Brain microvascular endothelial cell (primary cell): Measurements from ENCODE around the gene MPND.

Experiments
- DNase-seq: peaks from one replicate; pipeline ENCODE4 v3.0.0-alpha.2; 2020
- H3K27ac ChIP-seq: fragments of 250-450 bp; sonication (Bioruptor Pico); 2 replicates; pipeline ENCODE4 v1.5.1; 2020; ENCODE audit warnings: mild to moderate bottlenecking, moderate library complexity
- H3K27me3 ChIP-seq: fragments of 250-450 bp; sonication (Bioruptor Pico); replicated peaks from 2 replicates; pipeline ENCODE4 v1.5.1; 2020; ENCODE audit warnings: mild to moderate bottlenecking
- H3K36me3 ChIP-seq: fragments of 250-450 bp; sonication (Bioruptor Pico); replicated peaks from 2 replicates; pipeline ENCODE4 v1.5.1; 2020; ENCODE audit warnings: mild to moderate bottlenecking
- H3K4me3 ChIP-seq: 2 replicates; pipeline ENCODE4 v1.5.1; 2011; ENCODE audit warnings: low read depth, mild to moderate bottlenecking, control low read depth, low read length, moderate library complexity
- in situ Hi-C: cut with HindIII; loops from 2 replicates; pipeline ENCODE4 v1.10.0; 2017; ENCODE audit warnings: low sequenced_read_pairs, low pct_ligation_motif_present
- TF ChIP-seq, protein P1 (sequence below): IDR thresholded peaks from 2 replicates; pipeline ENCODE4 v1.5.1; 2011; ENCODE audit warnings: low read depth, mild to moderate bottlenecking, moderate library complexity, low read length, control low read depth, inconsistent platforms; ENCODE audit errors: missing control alignments

MPND gene

DNA sequence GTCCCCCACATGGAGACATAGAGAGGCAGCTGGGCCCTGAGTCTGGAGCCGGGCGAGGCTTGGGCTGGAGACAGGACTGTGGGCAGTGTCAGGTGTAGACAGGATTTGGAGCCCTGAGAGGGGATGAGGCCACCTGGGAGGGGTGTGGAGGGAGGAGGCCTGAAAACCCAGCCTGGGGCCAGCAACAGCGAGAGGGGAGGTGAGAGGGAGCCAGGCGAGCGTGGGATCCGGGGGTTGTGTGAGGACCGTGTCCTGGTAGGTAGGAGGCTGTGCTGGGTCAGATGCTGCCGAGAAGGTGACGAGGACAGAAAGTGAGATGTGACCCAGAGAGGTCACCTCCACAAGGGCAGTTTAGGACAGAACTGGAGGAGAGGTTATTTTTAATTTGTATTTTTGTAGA lies 7.4 kb downstream of the MPND start:
- no peak for DNase-seq
- H3K36me3 ChIP-seq = no peaks in the 10 kb centered on the region
- H3K4me3 ChIP-seq = no peak overlapping the region
- TF ChIP-seq, protein P1, sequence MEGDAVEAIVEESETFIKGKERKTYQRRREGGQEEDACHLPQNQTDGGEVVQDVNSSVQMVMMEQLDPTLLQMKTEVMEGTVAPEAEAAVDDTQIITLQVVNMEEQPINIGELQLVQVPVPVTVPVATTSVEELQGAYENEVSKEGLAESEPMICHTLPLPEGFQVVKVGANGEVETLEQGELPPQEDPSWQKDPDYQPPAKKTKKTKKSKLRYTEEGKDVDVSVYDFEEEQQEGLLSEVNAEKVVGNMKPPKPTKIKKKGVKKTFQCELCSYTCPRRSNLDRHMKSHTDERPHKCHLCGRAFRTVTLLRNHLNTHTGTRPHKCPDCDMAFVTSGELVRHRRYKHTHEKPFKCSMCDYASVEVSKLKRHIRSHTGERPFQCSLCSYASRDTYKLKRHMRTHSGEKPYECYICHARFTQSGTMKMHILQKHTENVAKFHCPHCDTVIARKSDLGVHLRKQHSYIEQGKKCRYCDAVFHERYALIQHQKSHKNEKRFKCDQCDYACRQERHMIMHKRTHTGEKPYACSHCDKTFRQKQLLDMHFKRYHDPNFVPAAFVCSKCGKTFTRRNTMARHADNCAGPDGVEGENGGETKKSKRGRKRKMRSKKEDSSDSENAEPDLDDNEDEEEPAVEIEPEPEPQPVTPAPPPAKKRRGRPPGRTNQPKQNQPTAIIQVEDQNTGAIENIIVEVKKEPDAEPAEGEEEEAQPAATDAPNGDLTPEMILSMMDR = no peak
- H3K27ac ChIP-seq = no peak overlapping the region
- no peaks in the 10 kb centered on the region for H3K27me3 ChIP-seq
- in situ Hi-C loops = no loop called here

DNA sequence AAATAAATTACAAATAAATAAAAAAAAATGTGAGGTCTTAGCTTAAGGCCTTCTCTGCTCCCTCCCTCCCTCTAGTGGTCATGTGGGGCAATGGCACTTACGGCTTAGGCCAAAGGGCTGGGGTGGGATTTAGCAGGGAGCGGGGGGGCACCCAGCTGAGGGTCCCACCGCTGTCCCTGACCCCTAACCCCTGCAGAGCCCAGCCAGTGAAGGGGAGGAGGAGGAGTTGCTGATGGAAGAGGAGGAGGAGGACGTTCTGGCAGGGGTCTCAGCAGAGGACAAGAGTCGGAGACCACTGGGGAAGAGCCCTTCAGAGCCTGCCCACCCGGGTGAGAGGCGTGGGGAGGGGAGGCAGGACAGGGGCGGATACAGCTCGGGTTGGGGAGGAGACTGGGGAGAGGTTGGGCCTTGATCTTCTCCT lies 9.3 kb downstream of the MPND start:
- TF ChIP-seq, protein P1 = peak; percentile 94

DNA sequence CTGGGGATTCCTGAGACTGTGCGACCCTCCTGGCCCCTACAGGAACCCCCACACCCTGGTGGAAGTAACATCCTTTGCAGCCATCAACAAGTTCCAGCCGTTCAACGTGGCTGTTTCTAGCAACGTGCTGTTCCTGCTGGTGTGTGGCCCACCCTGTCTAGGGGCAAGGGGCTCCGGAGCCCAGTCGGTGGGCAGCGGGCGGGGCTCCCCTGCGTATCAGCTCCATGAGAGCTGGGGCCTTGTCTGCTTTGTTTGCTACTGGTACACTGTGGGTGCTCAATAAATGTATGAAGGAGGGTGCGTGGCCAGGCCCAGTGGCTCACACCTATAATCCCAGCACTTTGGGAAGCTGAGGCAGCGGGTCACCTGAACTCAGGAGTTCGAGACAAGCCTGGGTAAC lies 10.9 kb downstream of the MPND start:
- H3K27ac ChIP-seq = no peak overlapping the region
- TF ChIP-seq, protein P1 = no peak
- no peak overlapping the region for H3K4me3 ChIP-seq
- peaks cover under 1% of the 10 kb centered on the region for H3K36me3 ChIP-seq
- in situ Hi-C loops = no loop called here
- no peak for DNase-seq
- H3K27me3 ChIP-seq = no peaks in the 10 kb centered on the region

More for the DNA sequence above, 9.3 kb downstream of the MPND start:
- no peaks in the 10 kb centered on the region for H3K36me3 ChIP-seq
- H3K4me3 ChIP-seq = no peak overlapping the region
- in situ Hi-C loops = no loop called here
- H3K27ac ChIP-seq = no peak overlapping the region
- DNase-seq = no peak
- H3K27me3 ChIP-seq = no peaks in the 10 kb centered on the region

DNA sequence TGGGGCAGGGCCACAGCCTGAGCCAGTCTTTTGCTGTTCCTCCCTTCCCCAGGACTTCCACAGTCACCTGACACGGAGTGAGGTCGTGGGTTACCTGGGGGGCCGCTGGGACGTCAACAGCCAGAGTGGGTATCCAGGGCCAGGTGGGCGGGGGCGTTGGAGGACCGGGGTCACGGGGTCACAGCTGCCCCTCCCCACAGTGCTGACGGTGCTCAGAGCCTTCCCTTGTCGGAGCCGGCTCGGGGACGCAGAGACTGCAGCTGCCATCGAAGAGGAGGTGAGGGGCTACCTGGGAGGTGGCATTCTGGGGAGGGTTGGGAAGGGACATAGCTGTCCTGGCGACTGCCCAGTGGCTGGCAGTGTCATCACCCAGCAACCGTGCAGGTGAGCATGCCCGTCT lies 11.5 kb downstream of the MPND start:
- in situ Hi-C loops = no loop called here
- Histone ChIP-seq H3K4me3 (no peak overlapping the region), H3K27me3 (no peaks in the 10 kb centered on the region), H3K27ac (no peak overlapping the region), H3K36me3 (peaks cover 7% of the 10 kb centered on the region)
- TF ChIP-seq, protein P1 = no peak
- no peak for DNase-seq

DNA sequence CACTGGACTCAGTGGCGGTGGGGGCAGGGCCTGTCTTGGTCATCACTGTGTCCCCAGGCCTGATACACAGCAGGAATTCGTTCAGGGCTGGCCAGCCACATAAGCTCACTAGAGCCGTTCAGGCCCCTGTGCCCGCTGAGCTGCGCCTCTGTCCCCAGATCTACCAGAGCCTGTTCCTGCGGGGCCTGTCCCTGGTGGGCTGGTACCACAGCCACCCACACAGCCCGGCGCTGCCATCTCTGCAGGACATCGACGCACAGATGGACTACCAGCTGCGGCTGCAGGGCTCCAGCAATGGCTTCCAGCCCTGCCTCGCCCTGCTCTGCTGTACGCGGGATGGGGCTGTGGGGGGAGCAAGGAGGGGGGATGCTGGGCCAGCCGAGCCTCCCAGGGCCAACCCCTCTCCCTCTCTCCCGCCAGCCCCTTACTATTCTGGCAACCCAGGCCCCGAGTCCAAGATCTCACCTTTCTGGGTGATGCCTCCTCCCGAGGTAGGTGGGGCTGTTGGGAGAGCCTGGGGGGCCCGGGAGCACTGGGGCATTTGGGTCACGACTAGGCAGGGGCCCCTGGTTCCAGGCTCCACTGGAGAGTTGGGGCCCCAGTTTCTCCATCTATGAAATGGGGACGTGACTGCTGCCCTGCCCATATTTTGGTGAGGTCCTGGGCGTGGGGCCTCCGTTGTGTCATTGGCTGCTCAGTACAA lies 13.9 kb downstream of the MPND start:
- H3K36me3 ChIP-seq = peaks cover 26% of the 10 kb centered on the region
- no peak overlapping the region for H3K4me3 ChIP-seq
- no peaks in the 10 kb centered on the region for H3K27me3 ChIP-seq
- TF ChIP-seq, protein P1 = no peak
- in situ Hi-C loops = no loop called here
- no peak for DNase-seq
- H3K27ac ChIP-seq = no peak overlapping the region

DNA sequence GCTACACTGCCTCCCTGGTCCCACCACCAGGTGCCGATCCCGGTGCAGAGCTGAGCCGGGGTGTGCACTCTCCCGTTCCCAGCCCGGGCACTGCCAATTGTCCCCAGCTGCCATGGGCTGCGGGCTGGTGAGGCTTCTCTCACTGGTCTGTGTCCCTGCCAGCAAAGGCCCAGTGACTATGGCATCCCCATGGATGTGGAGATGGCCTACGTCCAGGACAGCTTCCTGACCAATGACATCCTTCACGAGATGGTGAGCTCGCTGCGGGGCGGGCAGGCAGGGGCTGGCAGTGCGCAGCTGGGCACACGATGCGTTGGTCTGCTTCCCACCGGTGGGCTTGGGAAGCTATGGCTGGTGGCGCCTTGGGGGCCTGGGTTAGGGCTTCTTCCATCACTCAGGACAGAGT lies 14.6 kb downstream of the MPND start:
- DNase-seq = no peak
- Histone ChIP-seq H3K27ac (no peak overlapping the region), H3K4me3 (no peak overlapping the region), H3K27me3 (no peaks in the 10 kb centered on the region), H3K36me3 (peaks cover 33% of the 10 kb centered on the region)
- TF ChIP-seq, protein P1 = no peak
- in situ Hi-C loops = no loop called here
